Measurements from ENCODE around the gene ARHGEF11. TPM values are rescaled to one million over a fixed set of nuclear protein-coding genes. Genes with fewer than 3 reads are reported as not detected.
"Not testable (repeated sequence)": the region's sequence is repeated elsewhere in the genome, so short reads cannot be mapped to it uniquely, and the experiment has no call there.

Gene ARHGEF11
- total RNA-seq, 6 donors from 2014 or later: 39.2 to 170 (median 50.9) TPM

GRCh38 chr1:157080714-157081113 is 35.2 kb upstream of the ARHGEF11 start:
- Histone ChIP-seq H3K9me3 (no peaks in the 10 kb centered on the region), H3K27me3 (no peaks in the 10 kb centered on the region), H3K36me3 (no peaks in the 10 kb centered on the region), H3K4me1 (no peaks in the 10 kb centered on the region), H3K27ac (no peak overlapping the region), H3K4me3 (no peak overlapping the region)
- TF ChIP-seq EP300 (IDR thresholded peaks at IDR 0.05) (no peak), POLR2A (IDR thresholded peaks at IDR 0.05) (no peak), POLR2AphosphoS5 (IDR thresholded peaks at IDR 0.05) (no peak), CTCF (IDR thresholded peaks at IDR 0.05) (no peak)
- WGBS, 2 donors: 88% methylated on average over 10 of the region's 10 CpGs
- ATAC-seq (ENCODE audit: low FRiP score in 2 of 2) (no peak), DNase-seq (no peak)

GRCh38 chr1:157077394-157077793 is 31.9 kb upstream of the ARHGEF11 start:
- TF ChIP-seq POLR2A (IDR thresholded peaks at IDR 0.05) (no peak), CTCF (IDR thresholded peaks at IDR 0.05) (no peak), EP300 (IDR thresholded peaks at IDR 0.05) (no peak), POLR2AphosphoS5 (IDR thresholded peaks at IDR 0.05) (no peak)
- WGBS, 2 donors: 100% methylated on average over 1 of the region's 1 CpG
- Histone ChIP-seq H3K27me3 (no peaks in the 10 kb centered on the region), H3K4me1 (peaks cover 0 to 8% (median 8%) of the 10 kb centered on the region in 4 donors), H3K9me3 (no peaks in the 10 kb centered on the region), H3K27ac (no peak overlapping the region), H3K4me3 (no peak overlapping the region), H3K36me3 (no peaks in the 10 kb centered on the region)
- no peak for ATAC-seq (ENCODE audit: low FRiP score in 2 of 2)
- DNase-seq: no peak

- H3K9me3 ChIP-seq: no peaks in the 10 kb centered on the region
- WGBS, 2 donors: 28 to 64% methylated on average over 8 to 24 of the region's 35 CpGs
- TF ChIP-seq CTCF (IDR thresholded peaks at IDR 0.05): peak; percentile 45 to 77 (median 64)
- no peak for TF ChIP-seq POLR2A (IDR thresholded peaks at IDR 0.05)
- H3K4me3 ChIP-seq: peak overlapping the region in 2 of 4 donors; percentile 13 to 17
- H3K36me3 ChIP-seq: no peaks in the 10 kb centered on the region
- peak in 1 of 2 donors; percentile 74 for ATAC-seq (ENCODE audit: low FRiP score in 2 of 2)
- DNase-seq: peak; percentile 76 to 77
- peaks cover 0 to 8% (median 8%) of the 10 kb centered on the region in 4 donors for H3K4me1 ChIP-seq
- H3K27ac ChIP-seq: no peak overlapping the region
- H3K27me3 ChIP-seq: no peaks in the 10 kb centered on the region
Observed at GRCh38 chr1:157073944-157074685, 28.6 kb upstream of the ARHGEF11 start.

GRCh38 chr1:157069601-157070000 is 24.1 kb upstream of the ARHGEF11 start:
- no peaks in the 10 kb centered on the region for H3K9me3 ChIP-seq
- 89% methylated on average over 2 of the region's 2 CpGs for WGBS, 2 donors
- no peaks in the 10 kb centered on the region for H3K36me3 ChIP-seq
- H3K4me1 ChIP-seq: peaks cover 0 to 8% (median 8%) of the 10 kb centered on the region in 4 donors
- DNase-seq (no peak), ATAC-seq (ENCODE audit: low FRiP score in 2 of 2) (no peak)
- no peak for TF ChIP-seq EP300 (IDR thresholded peaks at IDR 0.05)
- TF ChIP-seq CTCF (IDR thresholded peaks at IDR 0.05): no peak
- TF ChIP-seq POLR2AphosphoS5 (IDR thresholded peaks at IDR 0.05): no peak
- no peak for TF ChIP-seq POLR2A (IDR thresholded peaks at IDR 0.05)
- H3K27ac ChIP-seq: no peak overlapping the region
- H3K4me3 ChIP-seq: no peak overlapping the region
- H3K27me3 ChIP-seq: no peaks in the 10 kb centered on the region

GRCh38 chr1:157059241-157059640 is 13.7 kb upstream of the ARHGEF11 start:
- not testable (repeated sequence) for H3K27ac ChIP-seq; DNase-seq; H3K9me3 ChIP-seq; H3K36me3 ChIP-seq; H3K27me3 ChIP-seq; ATAC-seq (ENCODE audit: low FRiP score in 2 of 2); H3K4me1 ChIP-seq; H3K4me3 ChIP-seq
- WGBS, 2 donors: 71 to 79% methylated on average over 3 of the region's 3 CpGs

Measured in upper lobe of left lung (tissue), 6 donors.